ENCODE measurements around the gene MAGEB4. TPM values are rescaled to one million over a fixed set of nuclear protein-coding genes. Genes with fewer than 3 reads are reported as not detected.

Gene MAGEB4
- total RNA-seq = not detected in 2 replicates

DNA sequence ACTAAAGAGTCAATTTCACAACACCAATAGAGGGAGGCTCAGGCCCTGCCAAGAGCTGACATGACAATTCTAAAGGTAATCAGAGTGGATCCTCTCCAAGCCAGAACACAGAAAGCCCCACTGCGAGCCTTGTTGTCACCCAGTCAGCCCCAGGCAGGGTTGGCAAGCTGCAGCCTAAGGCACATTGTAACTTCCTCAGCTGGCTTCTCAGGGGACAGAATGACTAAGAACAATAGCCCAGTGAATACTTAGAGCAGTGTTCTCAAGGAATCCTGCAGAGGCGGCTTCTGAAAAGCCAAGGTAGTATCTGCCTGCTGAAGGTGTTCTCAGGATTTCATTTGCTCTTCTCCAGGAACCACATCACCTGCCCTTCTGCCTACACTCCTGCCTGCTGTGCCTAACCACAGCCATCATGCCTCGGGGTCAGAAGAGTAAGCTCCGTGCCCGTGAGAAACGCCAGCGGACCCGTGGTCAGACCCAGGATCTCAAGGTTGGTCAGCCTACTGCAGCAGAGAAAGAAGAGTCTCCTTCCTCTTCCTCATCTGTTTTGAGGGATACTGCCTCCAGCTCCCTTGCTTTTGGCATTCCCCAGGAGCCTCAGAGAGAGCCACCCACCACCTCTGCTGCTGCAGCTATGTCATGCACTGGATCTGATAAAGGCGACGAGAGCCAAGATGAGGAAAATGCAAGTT lies at the start of gene MAGEB4:
MAGEB4 (plus strand) TSS at position 277 of the 692 bp plus-strand sequence; CDS start at position 413, 136 bp downstream.

DNA sequence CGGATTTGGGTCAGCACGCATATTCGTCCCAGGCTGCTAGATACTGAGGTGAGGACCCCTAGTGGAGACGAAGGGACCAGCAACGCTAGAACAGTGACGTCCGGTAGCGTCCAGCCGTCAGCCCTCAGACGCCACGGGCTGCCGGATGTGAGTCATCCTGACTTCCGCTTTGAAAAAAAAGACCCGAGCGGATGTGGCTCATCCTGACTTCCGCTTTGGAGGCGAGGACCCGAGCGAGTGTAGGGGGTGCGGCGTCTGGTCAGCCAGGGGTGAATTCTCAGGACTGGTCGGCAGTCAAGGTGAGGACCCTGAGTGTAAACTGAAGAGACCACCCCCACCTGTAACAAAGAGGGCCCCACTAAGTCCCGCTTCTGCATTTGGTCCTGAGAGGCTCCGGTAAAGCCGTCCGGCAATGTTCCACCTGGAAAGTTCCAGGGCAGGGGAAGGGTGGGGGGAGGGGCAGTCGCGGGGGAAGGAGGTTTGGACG lies 26.4 kb upstream of the MAGEB4 start, which contains the start of gene MAGEB2:
MAGEB2 (plus strand) TSS at position 207 of the 487 bp plus-strand sequence. CDS start 3,018 bp downstream, outside the sequence.

DNA sequence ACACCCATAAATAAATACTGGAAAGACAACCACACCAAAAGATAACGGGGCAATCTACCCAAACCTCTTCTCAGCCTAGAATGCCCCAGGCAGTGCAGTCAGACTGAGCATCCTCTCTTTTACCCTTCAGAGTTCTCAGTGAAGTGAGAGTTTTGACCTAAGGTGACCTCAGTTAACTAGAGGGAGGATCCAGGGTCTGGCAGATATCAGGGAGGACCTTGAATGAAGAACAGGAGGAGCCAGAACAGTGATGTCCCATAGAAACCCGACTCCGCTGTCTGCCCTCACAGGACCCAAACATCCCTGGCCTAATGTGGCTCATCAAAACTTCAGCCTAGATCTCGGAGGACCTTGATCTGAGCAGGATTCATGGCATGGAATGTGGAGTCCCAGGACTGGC lies 11.4 kb upstream of the MAGEB4 start, which contains the start of gene MAGEB3:
MAGEB3 (plus strand) TSS at position 263 of the 400 bp plus-strand sequence. CDS start 5,268 bp downstream, outside the sequence.

DNA sequence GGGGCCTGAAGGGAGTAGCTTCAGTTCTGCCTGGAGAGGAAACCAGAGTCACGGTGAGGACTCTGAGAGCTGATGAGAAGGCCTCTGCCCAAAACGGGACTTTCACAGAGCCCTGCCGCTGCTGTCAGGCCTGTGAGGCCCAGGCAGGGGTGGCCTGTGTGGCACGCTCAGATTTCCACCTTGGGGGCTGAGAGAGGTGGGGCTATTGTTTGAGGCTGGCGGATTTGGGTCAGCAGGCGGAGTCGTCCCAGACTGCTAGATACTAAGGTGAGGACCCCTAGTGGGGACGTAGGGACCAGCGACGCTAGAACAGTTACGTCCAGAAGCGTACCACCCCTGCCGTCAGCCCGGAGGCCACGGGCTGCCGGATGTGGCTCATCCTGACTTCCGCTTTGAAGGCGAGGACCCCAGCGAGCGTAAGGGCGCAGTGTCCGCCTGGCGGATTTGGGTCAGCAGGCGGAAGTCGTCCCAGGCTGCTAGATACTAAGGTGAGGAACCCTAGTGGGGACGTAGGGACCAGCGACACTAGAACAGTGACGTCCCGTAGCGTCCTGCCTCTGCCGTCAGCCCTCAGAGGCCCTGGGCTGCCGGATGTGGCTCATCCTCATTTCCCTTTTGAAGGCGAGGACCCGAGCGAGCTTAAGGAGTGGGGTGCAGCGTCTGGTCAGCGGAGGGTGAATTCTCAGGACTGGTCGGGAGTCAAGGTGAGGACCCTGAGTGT lies 5.1 kb downstream of the MAGEB4 start, which contains the start of gene MAGEB1:
MAGEB1 (plus strand) TSS at position 378 of the 721 bp plus-strand sequence. CDS start 3,348 bp downstream, outside the sequence.

Other genes with a start within 250 kb of the MAGEB4 start
- not detected in 2 replicates for gene MAGEB2, start 26.4 kb upstream of the MAGEB4 start, total RNA-seq
- gene MAGEB3, start 11.3 kb upstream of the MAGEB4 start, total RNA-seq = not detected in 2 replicates
- not detected in 2 replicates for gene MAGEB1, start 5.1 kb downstream of the MAGEB4 start, total RNA-seq
- gene NR0B1, start 67.4 kb downstream of the MAGEB4 start, total RNA-seq = 0.38 and 0.65 TPM in 2 replicates